H9 (cell line): ENCODE data around the gene ZNF358. TPM values are rescaled to one million over a fixed set of nuclear protein-coding genes. Genes with fewer than 3 reads are reported as not detected.

Experiments used
- DNase-seq: peaks from one replicate; pipeline ENCODE4 v3.0.0-alpha.2; 2017
- H2AFZ ChIP-seq: one replicate; pipeline ENCODE4 v1.6.1; 2013; ENCODE audit warnings: mild to moderate bottlenecking, low read length, control low read depth, moderate library complexity
- H2AK5ac ChIP-seq: 2 replicates; pipeline ENCODE4 v1.6.1; 2013; ENCODE audit warnings: low read length, control low read depth, mixed read lengths; ENCODE audit not compliant: insufficient read length
- H2BK120ac ChIP-seq: one replicate; pipeline ENCODE4 v1.6.1; 2013; ENCODE audit warnings: low read depth, mild to moderate bottlenecking, low read length, control low read depth, inconsistent platforms; ENCODE audit not compliant: poor library complexity, severe bottlenecking
- H2BK12ac ChIP-seq: 2 replicates; pipeline ENCODE4 v1.6.1; 2013; ENCODE audit warnings: low read length, control low read depth, mixed read lengths, low read depth; ENCODE audit not compliant: insufficient read length
- H2BK15ac ChIP-seq: 2 replicates; pipeline ENCODE4 v1.6.1; 2013; ENCODE audit warnings: low read depth, low read length, control low read depth
- H2BK20ac ChIP-seq: one replicate; pipeline ENCODE4 v1.6.1; 2013; ENCODE audit warnings: low read depth, mild to moderate bottlenecking, low read length, control low read depth, inconsistent platforms; ENCODE audit not compliant: poor library complexity, severe bottlenecking
- H2BK5ac ChIP-seq: 2 replicates; pipeline ENCODE4 v1.6.1; 2013; ENCODE audit warnings: low read length, control low read depth, mixed read lengths; ENCODE audit not compliant: insufficient read length
- H3K14ac ChIP-seq: 2 replicates; pipeline ENCODE4 v1.6.1; 2013; ENCODE audit warnings: low read length, control low read depth; ENCODE audit not compliant: insufficient read depth
- H3K18ac ChIP-seq: 2 replicates; pipeline ENCODE4 v1.6.1; 2013; ENCODE audit warnings: low read depth, mild to moderate bottlenecking, mixed read lengths, low read length, control low read depth; ENCODE audit not compliant: insufficient read length
- H3K23ac ChIP-seq: 2 replicates; pipeline ENCODE4 v1.6.1; 2013; ENCODE audit warnings: low read length, control low read depth, mixed read lengths, low read depth; ENCODE audit not compliant: insufficient read length
- H3K23me2 ChIP-seq: 2 replicates; pipeline ENCODE4 v1.6.1; 2013; ENCODE audit warnings: low read depth, mild to moderate bottlenecking, mixed read lengths, low read length, control low read depth; ENCODE audit not compliant: insufficient read length, poor library complexity, severe bottlenecking
- H3K27ac ChIP-seq: 2 replicates; pipeline ENCODE4 v1.5.1; 2013; ENCODE audit warnings: low read length, control low read depth, mixed read lengths, low read depth; ENCODE audit not compliant: insufficient read length
- H3K27me3 ChIP-seq: 2 replicates; pipeline ENCODE4 v1.6.1; 2013; ENCODE audit warnings: low read length, control low read depth, inconsistent platforms; ENCODE audit not compliant: insufficient read depth
- H3K4ac ChIP-seq: 2 replicates; pipeline ENCODE4 v1.6.1; 2013; ENCODE audit warnings: low read depth, mild to moderate bottlenecking, control low read depth, inconsistent platforms, low read length, moderate library complexity
- H3K4me1 ChIP-seq: 2 replicates; pipeline ENCODE4 v1.6.1; 2013; ENCODE audit warnings: low read length, control low read depth, inconsistent platforms; ENCODE audit not compliant: insufficient read depth
- H3K4me2 ChIP-seq: 2 replicates; pipeline ENCODE4 v1.6.1; 2013; ENCODE audit warnings: low read length, control low read depth, mixed read lengths; ENCODE audit not compliant: insufficient read length, insufficient read depth
- H3K56ac ChIP-seq: 2 replicates; pipeline ENCODE4 v1.6.1; 2013; ENCODE audit warnings: low read depth, mild to moderate bottlenecking, mixed read lengths, low read length, control low read depth; ENCODE audit not compliant: insufficient read length
- H3K79me1 ChIP-seq: 2 replicates; pipeline ENCODE4 v1.6.1; 2013; ENCODE audit warnings: low read depth, mild to moderate bottlenecking, moderate library complexity, low read length, control low read depth, inconsistent platforms; ENCODE audit not compliant: insufficient read depth, poor library complexity, severe bottlenecking
- H3K79me2 ChIP-seq: 2 replicates; pipeline ENCODE4 v1.6.1; 2013; ENCODE audit warnings: low read length, control low read depth, inconsistent platforms; ENCODE audit not compliant: insufficient read depth
- H3K9ac ChIP-seq: 2 replicates; pipeline ENCODE4 v1.6.1; 2013; ENCODE audit warnings: low read length, control low read depth, mixed read lengths; ENCODE audit not compliant: insufficient read length; ENCODE audit errors: extremely low read depth
- H3K9me3 ChIP-seq: one replicate; pipeline ENCODE4 v1.6.1; 2013; ENCODE audit warnings: low read depth, low read length, inconsistent platforms; ENCODE audit not compliant: control insufficient read depth
- H3T11ph ChIP-seq: one replicate; pipeline ENCODE4 v1.6.1; 2013; ENCODE audit warnings: mild to moderate bottlenecking, low read length, control low read depth, inconsistent platforms
- H4K20me1 ChIP-seq: one replicate; pipeline ENCODE4 v1.6.1; 2013; ENCODE audit not compliant: control insufficient read depth, insufficient read length, insufficient read depth
- H4K5ac ChIP-seq: 2 replicates; pipeline ENCODE4 v1.6.1; 2013; ENCODE audit warnings: low read depth, mild to moderate bottlenecking, mixed read lengths, low read length, control low read depth; ENCODE audit not compliant: insufficient read length
- H4K8ac ChIP-seq: replicated peaks from 2 replicates; pipeline ENCODE4 v1.6.1; 2013; ENCODE audit warnings: low read length, control low read depth, mixed read lengths, low read depth; ENCODE audit not compliant: insufficient read length
- H4K91ac ChIP-seq: 2 replicates; pipeline ENCODE4 v1.6.1; 2013; ENCODE audit warnings: low read depth, mild to moderate bottlenecking, moderate library complexity, mixed read lengths, low read length, control low read depth; ENCODE audit not compliant: insufficient read length
- H3K27ac Mint-ChIP-seq, 3 experiments: 2 replicates in 2 of 3; 3 replicates in 1 of 3; pipeline ENCODE4 v1.8.0; 2020 to 2021; ENCODE audit warnings: mixed read lengths in 3 of 3, mild to moderate bottlenecking in 1 of 3, moderate library complexity in 1 of 3
- H3K27me3 Mint-ChIP-seq: 2 replicates; pipeline ENCODE4 v1.8.0; 2021; ENCODE audit warnings: low read depth, mild to moderate bottlenecking, moderate library complexity, mixed read lengths
- H3K36me3 Mint-ChIP-seq, 3 experiments: 2 replicates in 2 of 3; 3 replicates in 1 of 3; pipeline ENCODE4 v1.8.0; 2020 to 2021; ENCODE audit warnings: low read depth in 3 of 3, mixed read lengths in 3 of 3; ENCODE audit not compliant: insufficient read depth in 1 of 3
- H3K4me1 Mint-ChIP-seq, 2 experiments: 2 replicates each; pipeline ENCODE4 v1.8.0; 2020; ENCODE audit warnings: mixed read lengths in 2 of 2
- H3K4me3 Mint-ChIP-seq, 2 experiments: 2 replicates in 1 of 2; 3 replicates in 1 of 2; pipeline ENCODE4 v1.8.0; 2020 to 2021; ENCODE audit warnings: mild to moderate bottlenecking in 2 of 2, mixed read lengths in 2 of 2, moderate library complexity in 1 of 2
- H3K9me3 Mint-ChIP-seq, 2 experiments: 2 replicates in 1 of 2; 3 replicates in 1 of 2; pipeline ENCODE4 v1.8.0; 2020; ENCODE audit warnings: mild to moderate bottlenecking in 2 of 2, mixed read lengths in 2 of 2, moderate library complexity in 1 of 2
- WGBS: extraction: QIAGEN DNeasy Blood & Tissue Kit; methylation state at CpG from one replicate; pipeline ENCODE4 v1.1.7; 2013; ENCODE audit warnings: missing lambda C conversion rate, low lambda C conversion rate, mixed read lengths; ENCODE audit not compliant: insufficient read length; ENCODE audit errors: extremely low coverage; 5-methylcytosine and 5-hydroxymethylcytosine counted together
- total RNA-seq: library from RNA; stranded (reverse); gene quantifications from 2 replicates; pipeline ENCODE4 v1.2.1, GENCODE V29; 2021
- TF ChIP-seq, protein P1 (sequence below): fragments of 200-600 bp; sonication (generic); conservative IDR thresholded peaks from 3 replicates; pipeline ENCODE4 v1.8.0; 2021; ENCODE audit warnings: antibody characterized with exemption, mild to moderate bottlenecking

ZNF358 gene
- total RNA-seq, 1 experiment from 2014 or later: 40.5 TPM

DNA sequence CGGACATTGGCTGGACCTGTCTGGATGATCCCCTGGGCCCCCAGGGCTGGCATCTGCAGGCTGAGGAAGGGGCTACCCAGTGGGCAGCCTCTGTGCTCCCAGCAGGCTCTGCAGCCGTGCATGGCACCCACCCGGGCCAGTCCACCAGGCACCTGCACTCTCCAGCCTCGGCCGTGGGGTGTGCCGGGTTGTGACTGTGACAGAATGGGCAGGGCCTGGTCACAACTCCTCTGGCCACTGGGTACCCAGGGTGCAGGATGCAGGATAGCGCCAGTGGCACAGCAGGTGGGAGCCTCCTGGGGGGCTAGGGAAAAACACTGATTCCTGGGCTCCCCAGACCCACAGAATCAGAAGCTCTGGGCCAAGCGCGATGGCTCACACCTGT, 37.1 kb upstream of the ZNF358 start:
- no peak overlapping the region for H3K4me2 ChIP-seq
- H3K14ac ChIP-seq: no peak overlapping the region
- TF ChIP-seq, protein P1, sequence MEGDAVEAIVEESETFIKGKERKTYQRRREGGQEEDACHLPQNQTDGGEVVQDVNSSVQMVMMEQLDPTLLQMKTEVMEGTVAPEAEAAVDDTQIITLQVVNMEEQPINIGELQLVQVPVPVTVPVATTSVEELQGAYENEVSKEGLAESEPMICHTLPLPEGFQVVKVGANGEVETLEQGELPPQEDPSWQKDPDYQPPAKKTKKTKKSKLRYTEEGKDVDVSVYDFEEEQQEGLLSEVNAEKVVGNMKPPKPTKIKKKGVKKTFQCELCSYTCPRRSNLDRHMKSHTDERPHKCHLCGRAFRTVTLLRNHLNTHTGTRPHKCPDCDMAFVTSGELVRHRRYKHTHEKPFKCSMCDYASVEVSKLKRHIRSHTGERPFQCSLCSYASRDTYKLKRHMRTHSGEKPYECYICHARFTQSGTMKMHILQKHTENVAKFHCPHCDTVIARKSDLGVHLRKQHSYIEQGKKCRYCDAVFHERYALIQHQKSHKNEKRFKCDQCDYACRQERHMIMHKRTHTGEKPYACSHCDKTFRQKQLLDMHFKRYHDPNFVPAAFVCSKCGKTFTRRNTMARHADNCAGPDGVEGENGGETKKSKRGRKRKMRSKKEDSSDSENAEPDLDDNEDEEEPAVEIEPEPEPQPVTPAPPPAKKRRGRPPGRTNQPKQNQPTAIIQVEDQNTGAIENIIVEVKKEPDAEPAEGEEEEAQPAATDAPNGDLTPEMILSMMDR: no peak
- H2BK120ac ChIP-seq: no peak overlapping the region
- H4K8ac ChIP-seq: no peak overlapping the region
- no peaks in the 10 kb centered on the region for H3K9me3 ChIP-seq
- no peak overlapping the region for H2AK5ac ChIP-seq
- no peaks in the 10 kb centered on the region; the same call in 1 of the 2 replicates for H3K4me1 ChIP-seq
- no peak for DNase-seq
- Mint-ChIP-seq H3K4me3 (no peak overlapping the region), H3K27me3 (no peaks in the 10 kb centered on the region), H3K27ac (no peak overlapping the region), H3K4me1 (peaks cover 14 to 24% of the 10 kb centered on the region in 2 experiments), H3K9me3 (no peaks in the 10 kb centered on the region), H3K36me3 (no peaks in the 10 kb centered on the region)
- no CpG with 5 or more reads among the region's 9 CpGs for WGBS
- no peak overlapping the region for H3T11ph ChIP-seq
- H3K56ac ChIP-seq: no peak overlapping the region
- no peak overlapping the region for H3K23ac ChIP-seq
- no peak overlapping the region for H2AFZ ChIP-seq
- no peaks in the 10 kb centered on the region for H4K20me1 ChIP-seq
- no peak overlapping the region for H3K18ac ChIP-seq
- H2BK12ac ChIP-seq: no peak overlapping the region
- no peak overlapping the region for H2BK15ac ChIP-seq
- no peak overlapping the region for H3K9ac ChIP-seq
- no peak overlapping the region for H4K91ac ChIP-seq
- no peak overlapping the region for H2BK5ac ChIP-seq
- no peak overlapping the region for H4K5ac ChIP-seq
- H2BK20ac ChIP-seq: no peak overlapping the region
- H3K4ac ChIP-seq: no peak overlapping the region
- H3K23me2 ChIP-seq: peaks cover 4% of the 10 kb centered on the region
- H3K79me2 ChIP-seq: no peaks in the 10 kb centered on the region
- no peaks in the 10 kb centered on the region for H3K79me1 ChIP-seq
- no peaks in the 10 kb centered on the region for H3K27me3 ChIP-seq
- H3K27ac ChIP-seq: no peak overlapping the region
